Measurements from ENCODE around the gene RNF13. TPM values are rescaled to one million over a fixed set of nuclear protein-coding genes. Genes with fewer than 3 reads are reported as not detected.

The RNF13 gene
- total and polyA plus RNA-seq, 2 donors (not counting 3 experiments of a cell fraction or from before 2014, with no cell fraction given), result 16.4 to 27.1 TPM

GRCh38 chr3:149800693-149801092 lies 12.3 kb upstream of the RNF13 start:
- no peaks in the 10 kb centered on the region for H3K9me1 ChIP-seq (replicated peaks; ENCODE audit: control insufficient read depth, extremely low read depth, insufficient read depth, low read length)
- ChIA-PET POLR2A (no interaction called here), CTCF (interaction anchor here (1.0 to 1.4 kb wide), 3 partner anchors 7 to 67 kb away, joined by 3 to 4 read pairs (median 3); no protein-coding TSS in a partner anchor)
- intact Hi-C loops (cut with micrococcal nuclease) (no loop called here), dilution Hi-C loops (cut with MboI; ENCODE audit: extremely low pct_ligation_motif_present, low sequenced_read_pairs) (no loop called here)
- no peaks in the 10 kb centered on the region for H3K36me3 ChIP-seq (ENCODE audit: control insufficient read depth in 2 of 2, extremely low read depth in 1 of 2, insufficient read depth in 2 of 2, low read length in 2 of 2)
- no peaks in the 10 kb centered on the region for H3K79me2 ChIP-seq (ENCODE audit: control insufficient read depth, insufficient read depth, low read length)
- H3K27me3 ChIP-seq (ENCODE audit: control insufficient read depth in 2 of 2, insufficient read depth in 2 of 2, low read length in 2 of 2), result no peaks in the 10 kb centered on the region
- DNase-seq (ENCODE audit: low read depth, low spot score) (no peak), FAIRE-seq (no peak)
- H3K4me3 ChIP-seq (replicated peaks in 1 of 3; ENCODE audit: insufficient read depth in 1 of 3, low read depth in 1 of 3, low read length in 3 of 3), result no peak overlapping the region
- no peaks in the 10 kb centered on the region for H3K9me3 ChIP-seq (replicated peaks; ENCODE audit: control insufficient read depth, insufficient read depth, low read length)
- no peaks in the 10 kb centered on the region for H3K4me1 ChIP-seq (ENCODE audit: control insufficient read depth, extremely low read depth, insufficient read depth, low read length)
- H3K4me2 ChIP-seq (ENCODE audit: insufficient read depth, low read length), result no peak overlapping the region
- H3K9ac ChIP-seq (replicated peaks; ENCODE audit: extremely low read depth, insufficient read depth, low read length), result no peak overlapping the region
- no peak for TF ChIP-seq GATA2 (IDR thresholded peaks at IDR 0.05; ENCODE audit: insufficient read depth, insufficient read length, low read depth, low read length)
- no peak for TF ChIP-seq POLR2AphosphoS5 (IDR thresholded peaks at IDR 0.05; ENCODE audit: insufficient read depth, low read depth, low read length)
- TF ChIP-seq, protein P1, sequence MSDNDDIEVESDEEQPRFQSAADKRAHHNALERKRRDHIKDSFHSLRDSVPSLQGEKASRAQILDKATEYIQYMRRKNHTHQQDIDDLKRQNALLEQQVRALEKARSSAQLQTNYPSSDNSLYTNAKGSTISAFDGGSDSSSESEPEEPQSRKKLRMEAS (IDR thresholded peaks at IDR 0.05; ENCODE audit: insufficient read depth, insufficient read length), result no peak
- no peak for TF ChIP-seq CTCF (IDR thresholded peaks at IDR 0.05; ENCODE audit: extremely low read depth in 1 of 2, insufficient read depth in 1 of 2, low read depth in 1 of 2, low read length in 2 of 2)
- TF ChIP-seq MYC (IDR thresholded peaks at IDR 0.05; ENCODE audit: low read depth, low read length), result no peak
- TF ChIP-seq FOS (IDR thresholded peaks at IDR 0.05; ENCODE audit: borderline replicate concordance, insufficient read depth, low read length), result no peak
- TF ChIP-seq EZH2 (IDR thresholded peaks at IDR 0.05; ENCODE audit: borderline replicate concordance, low read depth, low read length, severe bottlenecking), result no peak
- no peak for TF ChIP-seq POLR2A (IDR thresholded peaks at IDR 0.05; ENCODE audit: low read depth, low read length)
- TF ChIP-seq JUN (IDR thresholded peaks at IDR 0.05; ENCODE audit: borderline replicate concordance, insufficient read depth, insufficient read length, low read depth), result no peak
- BruUV-seq (replicated peaks), result no TSS peak
- H4K20me1 ChIP-seq (replicated peaks; ENCODE audit: control insufficient read depth, extremely low read depth, insufficient read depth, low read length), result no peaks in the 10 kb centered on the region
- no peak overlapping the region for H2AFZ ChIP-seq (ENCODE audit: low read depth, low read length)
- no peak overlapping the region for H3K27ac ChIP-seq (ENCODE audit: insufficient read depth, low read depth, low read length)

Measured in endothelial cell of umbilical vein (primary cell).